NCI-H2081 (cell line): ENCODE measurements around the gene XAF1.
"Not testable (repeated sequence)": the region's sequence is repeated elsewhere in the genome, so short reads cannot be mapped to it uniquely, and the experiment has no call there.

Experiments
- DNase-seq, 2 experiments: peaks; one replicate each; lab custom pipeline; 2025; lab: John Stamatoyannopoulos, UW

XAF1 gene

GRCh38 chr17:6753546-6753945, 2.3 kb upstream of the XAF1 start:
- DNase-seq = no peak

DNA sequence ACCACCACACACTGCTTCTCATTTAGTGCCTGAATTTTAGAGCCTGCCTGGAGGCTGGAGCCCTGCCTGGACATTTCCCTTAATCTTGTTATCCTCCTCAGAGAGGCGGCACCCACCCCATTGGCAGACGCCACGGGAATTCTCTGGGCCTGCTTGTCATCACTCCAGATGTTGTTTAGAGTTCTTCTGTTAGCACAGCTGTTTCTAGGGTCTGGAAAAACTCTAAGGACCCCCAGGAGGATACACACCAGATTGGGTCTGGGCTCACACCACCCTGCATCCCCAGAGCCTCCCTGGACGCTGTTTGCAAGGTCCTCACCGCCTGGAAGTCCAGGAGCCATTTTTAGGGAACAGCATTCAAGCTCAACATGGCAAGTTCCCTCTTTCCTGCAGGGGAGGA, 565 bp upstream of the XAF1 start:
- DNase-seq = no peak

DNA sequence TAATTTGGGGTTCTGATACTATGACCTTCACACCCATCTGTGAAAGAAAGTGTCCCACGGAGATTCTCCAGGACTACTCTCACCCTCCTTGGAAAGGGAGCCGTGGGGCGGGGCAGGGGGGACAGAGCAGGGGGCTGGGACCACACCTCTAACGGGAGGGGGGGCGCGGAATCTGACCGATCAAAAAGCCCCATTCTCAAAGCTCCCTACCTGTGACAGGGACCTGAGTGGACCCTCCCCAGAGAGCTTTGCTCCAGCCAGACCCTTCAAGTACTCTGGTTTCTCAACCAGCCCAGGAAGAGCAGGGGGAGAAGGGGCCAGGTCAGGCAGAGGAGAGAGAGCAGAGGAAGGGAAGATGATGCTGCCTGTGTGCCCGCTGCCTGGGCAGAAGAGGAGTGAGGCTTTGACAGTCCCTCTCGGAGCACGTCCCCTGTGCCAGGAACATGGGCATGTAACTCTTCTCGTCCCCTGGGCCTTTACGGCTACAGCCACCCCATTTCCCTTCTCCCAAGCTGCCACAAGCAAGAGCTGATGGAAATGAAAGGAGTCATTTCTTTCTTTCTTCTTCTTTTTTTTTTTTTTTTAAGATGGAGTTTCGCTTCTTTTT, 682 bp downstream of the XAF1 start:
- DNase-seq = no peak

DNA sequence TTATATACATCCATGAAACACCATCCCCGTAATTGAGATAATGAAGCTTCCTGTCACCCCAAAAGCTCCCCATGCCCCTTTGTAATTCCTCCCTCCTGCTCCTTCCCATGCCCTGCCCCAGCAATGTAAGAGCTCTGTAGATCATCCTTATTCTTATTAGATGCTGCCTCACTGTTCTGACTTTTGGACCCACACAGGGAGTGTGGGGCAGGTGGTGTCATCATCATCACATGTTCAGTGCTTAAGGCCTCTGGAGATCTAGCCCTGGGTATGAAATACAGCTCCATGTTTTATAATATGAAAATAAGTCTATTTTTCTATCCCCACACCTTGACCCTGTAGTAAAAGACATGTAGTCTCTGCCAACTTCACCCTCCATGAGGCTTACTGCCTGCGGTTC, 1.9 kb downstream of the XAF1 start:
- DNase-seq = no peak

DNA sequence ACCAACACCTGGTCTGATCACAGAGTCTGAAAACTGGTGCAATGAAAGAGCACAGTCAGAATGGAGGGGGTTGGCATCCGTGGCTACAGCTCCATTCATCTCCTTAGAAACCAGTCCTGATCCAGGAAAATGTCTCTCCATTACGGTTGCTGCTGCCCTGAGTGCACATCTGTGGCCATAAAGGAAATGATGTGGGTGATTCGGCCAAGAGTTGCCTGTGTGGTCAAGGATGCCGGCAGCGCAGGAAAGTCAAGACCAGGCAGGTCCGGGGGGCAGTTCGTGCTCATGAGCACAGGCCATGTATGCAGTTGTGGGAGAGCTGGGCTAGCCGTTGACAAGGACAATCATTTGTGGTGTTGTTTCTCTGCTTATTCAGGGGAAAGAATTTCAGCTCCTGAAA, 5.9 kb downstream of the XAF1 start:
- no peak for DNase-seq

DNA sequence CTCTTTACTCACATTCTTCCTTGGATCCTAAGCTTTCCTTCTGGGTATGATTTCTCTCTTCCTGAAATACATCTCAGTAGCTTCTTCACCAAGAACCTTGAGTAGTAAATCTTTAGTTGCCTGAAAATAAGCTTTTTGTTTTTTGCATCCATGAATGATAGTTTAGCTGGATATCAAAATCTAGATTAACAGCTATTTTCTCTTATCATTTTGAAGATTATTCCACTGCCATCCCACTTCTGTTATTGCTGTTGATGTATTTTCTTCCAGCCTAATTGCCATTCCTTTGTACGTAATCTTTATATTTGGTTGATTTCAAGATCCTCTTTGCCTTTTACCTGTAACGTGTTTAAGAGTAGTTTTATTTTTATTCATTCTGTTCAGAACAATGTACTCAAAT, 12.6 kb downstream of the XAF1 start:
- DNase-seq = no peak

DNA sequence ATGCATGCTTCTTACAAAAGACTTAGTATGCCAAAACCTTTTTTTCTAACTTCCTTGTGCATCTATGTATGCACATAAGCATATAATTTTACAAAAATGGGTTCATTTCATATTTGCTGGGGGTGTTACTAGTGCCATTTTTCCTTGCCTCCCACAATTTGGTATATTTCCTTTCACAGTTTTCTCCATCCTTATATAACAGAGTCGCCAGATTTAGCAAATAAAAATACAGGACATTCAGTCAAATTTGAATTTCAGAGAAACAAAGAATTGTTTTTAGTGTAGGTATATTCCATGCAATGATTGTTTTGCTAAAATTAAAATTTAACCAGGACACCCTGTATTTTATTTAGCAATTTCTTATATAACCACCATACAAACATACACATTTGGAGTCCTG, 16.2 kb downstream of the XAF1 start:
- DNase-seq = no peak

DNA sequence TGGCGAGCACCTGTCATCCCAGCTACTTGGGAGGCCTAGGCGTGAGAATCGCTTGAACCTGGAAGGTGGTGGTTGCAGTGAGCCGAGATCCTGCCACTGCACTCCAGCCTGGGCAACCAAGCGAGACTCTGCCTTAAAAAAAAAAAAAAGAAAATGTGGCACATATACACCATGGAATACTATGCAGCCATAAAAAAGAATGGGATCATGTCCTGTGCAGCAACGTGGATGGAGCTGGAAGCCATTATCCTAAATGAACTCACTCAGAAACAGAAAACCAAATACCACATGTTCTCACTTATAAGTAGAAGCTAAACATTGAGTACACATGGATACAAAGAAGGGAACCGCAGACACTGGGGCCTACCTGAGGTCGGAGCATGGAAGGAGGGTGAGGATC, 19.1 kb downstream of the XAF1 start:
- not testable (repeated sequence) for DNase-seq

DNA sequence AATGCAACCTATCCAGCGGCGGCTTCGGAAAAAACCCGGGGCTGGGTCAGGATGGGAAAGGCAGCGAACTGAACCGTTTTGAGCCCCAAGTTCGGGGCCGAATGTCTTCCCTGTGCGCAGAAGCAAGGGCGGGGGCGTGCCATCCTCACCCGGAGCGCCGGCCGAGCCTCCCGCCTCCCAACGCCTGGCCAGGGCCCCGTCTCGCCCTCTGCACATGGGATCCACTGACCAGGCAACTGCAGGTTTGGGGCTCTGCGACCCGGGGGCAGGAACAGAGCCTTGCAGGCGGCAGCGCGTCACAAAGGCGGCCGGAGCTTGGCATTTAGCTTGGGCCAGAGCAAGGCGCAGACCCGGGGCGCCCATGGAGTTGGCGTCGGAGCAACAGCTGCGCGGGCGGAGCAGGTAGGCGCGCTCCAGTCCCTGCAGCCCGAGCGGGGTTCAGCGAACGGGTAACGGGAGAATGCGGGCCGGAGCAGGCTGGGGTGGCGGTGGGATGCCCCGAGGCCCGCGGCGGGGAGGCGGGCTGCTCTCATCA, 20.1 kb downstream of the XAF1 start, which contains the start of gene FBXO39:
TSS of gene FBXO39 (plus strand) at position 345 of the 535 bp plus-strand sequence. CDS start 3,654 bp downstream, outside the sequence.
- no peak for DNase-seq

- no peak for DNase-seq
These were observed 23.6 kb downstream of the XAF1 start for GRCh38 chr17:6779411-6779810.

DNA sequence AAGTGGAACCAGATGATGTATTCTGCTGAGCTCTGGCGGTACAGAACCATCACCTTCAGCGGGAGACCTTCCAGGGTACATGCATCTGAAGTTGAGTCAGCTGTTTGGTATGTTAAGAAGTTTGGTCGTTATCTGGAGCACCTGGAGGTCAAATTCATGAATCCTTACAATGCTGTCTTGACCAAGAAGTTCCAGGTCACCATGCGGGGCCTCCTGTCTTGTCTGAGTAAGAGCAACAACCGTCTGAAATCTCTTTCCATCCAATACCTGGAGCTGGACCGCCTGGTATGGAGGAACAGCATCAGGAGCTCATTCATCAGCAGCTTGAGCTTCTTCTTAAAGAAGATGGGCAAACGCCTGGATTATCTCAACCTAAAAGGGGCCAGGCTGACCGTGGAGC, 24.2 kb downstream of the XAF1 start:
- DNase-seq = no peak

GRCh38 chr17:6780886-6781285, 25.0 kb downstream of the XAF1 start:
- DNase-seq = no peak

- no peak for DNase-seq
These were observed 26.4 kb downstream of the XAF1 start for GRCh38 chr17:6782244-6782643.

GRCh38 chr17:6786618-6787017, 30.8 kb downstream of the XAF1 start:
- no peak for DNase-seq

DNA sequence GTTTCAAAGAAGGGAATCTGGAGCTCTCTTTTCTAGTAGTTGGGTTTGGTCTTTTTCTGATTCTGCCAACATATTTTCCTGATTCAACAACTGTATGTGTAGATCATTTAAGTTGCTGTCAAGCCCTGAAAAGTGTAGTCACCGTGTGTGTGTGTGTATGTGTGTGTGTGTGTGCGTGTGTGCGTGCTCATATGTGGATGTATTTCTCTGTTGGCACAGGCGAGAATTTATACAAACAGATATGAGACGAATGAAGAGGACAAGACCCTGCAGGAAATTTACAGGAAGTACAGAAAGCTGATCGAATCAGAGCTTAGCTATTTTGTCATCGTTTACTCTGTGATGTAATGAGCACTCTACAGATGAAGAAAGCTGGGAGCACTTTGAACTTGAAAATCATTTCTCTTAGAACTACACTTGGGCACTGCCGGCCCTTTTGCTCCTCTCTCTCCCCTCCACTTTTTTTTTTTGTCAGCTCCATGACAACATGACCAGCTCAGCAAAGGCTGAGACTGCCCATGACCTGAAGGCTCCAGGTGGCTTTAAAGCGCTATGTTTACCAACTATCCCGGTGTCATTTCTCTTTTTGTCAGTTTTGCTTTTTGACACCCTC, 31.3 kb downstream of the XAF1 start:
- no peak for DNase-seq

DNA sequence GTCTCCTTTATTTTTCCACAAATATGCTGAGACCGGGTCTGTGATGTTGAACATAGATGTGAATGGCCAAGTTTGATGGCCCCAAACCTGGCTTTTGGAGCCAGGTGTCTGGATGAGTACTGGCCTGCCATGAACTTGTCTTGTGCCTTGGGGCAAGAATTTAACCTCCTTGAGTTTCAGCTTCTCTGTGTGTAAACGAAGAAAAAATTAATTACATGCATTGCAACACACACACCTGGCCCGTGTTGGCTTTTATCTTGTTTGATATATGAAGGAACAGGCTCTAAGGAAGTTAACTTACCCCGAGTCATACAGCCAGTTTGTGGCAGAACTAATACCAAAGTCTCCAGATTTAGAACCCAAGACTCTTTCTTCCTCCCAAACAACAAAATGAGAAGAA, 33.3 kb downstream of the XAF1 start:
- no peak for DNase-seq

- DNase-seq = no peak
These were observed 38.1 kb downstream of the XAF1 start for GRCh38 chr17:6793748-6794493.

GRCh38 chr17:6796017-6796886, 40.4 kb downstream of the XAF1 start:
- no peak for DNase-seq

GRCh38 chr17:6796887-6797490, 41.1 kb downstream of the XAF1 start:
- DNase-seq = no peak

DNA sequence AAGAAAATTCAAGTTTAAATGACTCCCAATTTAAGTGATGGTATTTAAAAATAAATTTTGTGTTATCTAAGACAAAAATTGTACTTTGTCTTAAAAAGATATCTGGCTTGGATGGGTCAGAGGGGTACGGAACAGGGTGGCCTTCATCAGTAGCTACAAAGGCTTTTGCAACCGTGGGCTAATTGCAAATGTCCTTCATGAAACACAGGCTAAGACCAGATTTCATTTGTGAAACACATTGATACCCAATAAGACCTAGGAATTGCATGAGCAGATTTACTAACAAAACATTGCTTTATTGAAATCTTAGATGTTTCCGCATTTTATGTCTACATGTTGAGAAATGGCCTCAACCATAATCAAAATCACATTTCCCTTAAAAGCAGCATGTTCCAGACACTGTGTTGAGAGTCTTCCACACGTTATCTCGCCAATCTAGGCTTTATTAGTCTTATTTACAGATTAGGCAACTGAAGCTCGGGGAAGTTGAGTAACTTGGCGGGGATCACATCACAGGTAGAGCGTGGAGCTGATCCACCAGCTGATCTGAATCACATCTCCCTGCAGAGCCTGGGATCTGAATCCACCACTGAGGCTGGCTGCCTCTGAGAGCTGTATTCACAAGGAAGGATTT, 42.0 kb downstream of the XAF1 start:
- DNase-seq = no peak

DNA sequence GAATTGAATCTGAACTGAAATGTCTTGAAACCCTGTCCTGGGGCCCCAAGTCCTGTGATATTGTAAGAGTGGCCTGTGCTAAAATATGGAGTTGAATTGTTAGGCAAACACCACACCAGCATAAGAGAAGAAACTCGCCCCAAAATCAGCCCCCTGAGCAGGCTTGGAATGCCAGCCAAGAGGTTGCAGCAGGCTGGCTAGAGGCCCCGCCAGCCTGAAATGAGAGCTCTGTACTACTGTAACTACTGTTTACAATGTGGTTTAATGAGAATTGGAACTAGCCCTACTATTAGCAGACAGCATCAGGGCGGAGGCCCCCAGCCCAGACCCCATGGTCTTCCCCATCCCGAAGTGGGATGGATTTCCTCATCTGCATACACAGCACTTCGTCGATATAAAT, 43.9 kb downstream of the XAF1 start:
- no peak for DNase-seq
